ENCODE data around the gene ZNF292.
A peak's percentile ranks its signal among the peaks of the same experiment; 100 is the strongest.
"Not testable (repeated sequence)": the region's sequence is repeated elsewhere in the genome, so short reads cannot be mapped to it uniquely, and the experiment has no call there.

ZNF292 gene

DNA sequence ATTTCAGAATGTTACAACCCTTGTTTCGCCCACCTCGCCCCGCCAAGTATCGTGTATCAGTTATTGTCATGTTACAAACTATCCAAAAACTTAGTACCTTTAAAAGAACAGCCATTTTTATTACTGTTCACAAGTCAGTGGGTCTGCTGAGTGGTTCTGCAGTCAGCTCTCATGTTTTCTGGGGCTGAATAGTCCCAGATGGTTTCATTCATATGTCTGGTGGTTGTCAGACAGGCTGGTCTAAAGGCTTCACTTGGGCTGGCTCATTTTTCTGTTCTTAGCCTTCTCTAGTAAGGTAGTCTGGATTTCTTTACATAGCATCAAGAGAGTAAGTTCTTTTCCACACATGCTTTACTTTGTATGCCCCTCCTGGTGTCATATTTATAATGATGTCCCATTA lies 8.6 kb downstream of the ZNF292 start:
- DNase-seq, result no peak

DNA sequence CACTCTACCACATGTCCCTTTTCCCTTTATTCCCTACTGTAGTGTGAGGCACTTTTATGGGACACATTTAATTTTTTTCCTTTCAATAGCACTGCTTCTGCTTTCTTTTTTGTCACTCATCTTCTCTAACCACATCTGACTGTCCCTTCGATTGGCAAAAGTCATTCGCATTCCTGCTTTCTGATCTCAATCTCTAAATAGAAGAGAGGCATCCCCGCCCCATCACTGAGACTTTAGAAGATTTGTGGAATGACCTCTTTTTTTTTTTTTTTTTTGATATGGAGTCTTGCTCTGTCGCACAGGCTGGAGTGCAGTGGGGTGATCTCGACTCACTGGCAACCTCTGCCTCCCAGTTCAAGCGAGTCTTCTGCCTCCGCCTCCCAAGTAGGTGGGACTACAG lies 9.1 kb downstream of the ZNF292 start:
- DNase-seq, result no peak

DNA sequence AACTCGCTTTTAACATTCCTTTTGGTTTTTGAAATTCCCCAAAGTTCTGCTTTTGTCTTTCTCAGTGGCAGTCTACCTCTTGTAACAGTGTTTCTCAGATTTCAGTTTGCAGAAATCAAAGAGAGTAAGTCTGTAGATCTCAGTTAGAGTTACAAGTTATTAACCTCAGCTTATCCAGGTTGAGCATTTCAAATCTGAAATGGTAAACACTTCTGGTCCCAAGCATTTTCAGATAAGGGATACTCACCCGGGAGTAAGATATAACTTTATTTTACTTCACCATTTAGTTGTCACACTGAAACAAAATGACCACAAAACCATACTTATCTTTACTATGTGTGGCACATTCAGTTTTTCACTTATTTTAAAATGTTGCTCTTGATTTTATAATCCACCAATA lies 9.8 kb downstream of the ZNF292 start:
- DNase-seq, result no peak

DNA sequence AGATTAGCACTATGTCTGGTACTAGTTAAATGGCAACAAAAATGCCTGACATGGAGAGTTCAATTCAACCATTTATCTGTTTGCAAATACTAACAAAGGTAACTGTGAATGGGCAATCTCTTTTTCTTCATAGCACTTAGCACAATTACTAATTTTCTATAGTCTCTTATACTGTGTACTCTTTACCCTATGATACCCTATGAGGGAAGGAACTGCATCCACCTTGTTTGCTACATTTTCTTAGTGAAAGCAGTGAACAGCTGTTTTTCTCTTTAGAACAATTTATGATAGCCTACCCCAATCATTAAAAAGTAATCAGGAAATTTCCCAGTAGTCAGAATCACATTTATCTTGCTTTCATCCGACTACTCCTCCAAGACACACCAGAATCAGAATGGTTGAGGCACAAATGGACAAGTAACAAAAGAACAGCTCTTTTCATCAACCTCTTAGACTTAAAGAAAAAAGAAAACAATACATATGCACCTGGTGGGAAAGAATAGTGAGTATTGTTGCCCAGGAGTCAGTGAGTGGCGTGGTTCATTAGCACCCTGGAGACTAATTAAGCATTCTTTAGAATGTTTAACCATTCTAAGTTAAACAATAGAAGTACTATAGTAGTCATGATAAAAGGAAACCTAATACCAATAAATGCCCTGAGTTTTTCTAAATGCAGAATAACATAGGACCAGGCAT lies 16.7 kb downstream of the ZNF292 start:
- DNase-seq, result peak; percentile 85

DNA sequence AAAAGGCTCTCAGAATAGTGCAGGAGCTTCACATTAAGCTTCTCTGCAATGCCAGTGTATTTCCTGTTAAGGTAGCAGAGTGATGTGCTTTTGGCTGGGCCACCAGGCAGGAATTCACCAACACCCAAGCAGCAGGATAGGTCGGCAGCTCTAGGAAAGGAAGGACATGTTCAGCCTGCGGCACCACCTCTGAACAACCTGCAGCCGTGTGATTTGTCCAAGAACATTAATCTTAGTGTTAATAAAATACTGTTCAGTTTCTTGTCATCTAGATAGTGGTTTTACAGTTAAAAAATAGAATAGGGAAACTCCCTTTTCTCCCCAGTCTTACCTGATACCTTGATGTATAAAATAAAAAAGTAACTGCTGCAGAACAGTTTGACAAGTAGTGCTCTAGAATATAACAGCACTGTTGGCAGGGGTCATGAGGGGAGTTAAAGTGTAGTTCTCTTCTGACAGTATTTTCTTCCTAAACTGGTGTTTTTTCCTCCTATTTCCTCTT lies 18.8 kb downstream of the ZNF292 start:
- no peak for DNase-seq

DNA sequence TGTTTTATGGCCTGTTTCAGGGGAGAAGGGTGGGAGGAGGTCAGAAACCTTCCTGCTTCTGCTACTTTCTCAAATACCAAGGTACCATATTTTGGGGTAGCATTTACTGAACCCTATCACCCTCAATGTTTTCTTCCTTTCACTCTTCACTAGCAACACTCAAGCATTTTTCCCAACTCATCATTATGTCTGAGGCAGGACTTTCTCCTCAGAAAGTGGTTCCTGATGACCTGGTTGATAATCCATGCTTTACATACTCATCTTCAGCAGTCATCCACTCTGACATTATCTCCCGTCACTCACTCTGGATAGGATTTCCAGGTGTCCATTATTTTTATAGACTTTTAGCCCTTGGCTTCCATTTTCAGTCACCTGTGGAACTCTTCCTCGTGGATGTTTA lies 21.1 kb downstream of the ZNF292 start:
- DNase-seq, result no peak

DNA sequence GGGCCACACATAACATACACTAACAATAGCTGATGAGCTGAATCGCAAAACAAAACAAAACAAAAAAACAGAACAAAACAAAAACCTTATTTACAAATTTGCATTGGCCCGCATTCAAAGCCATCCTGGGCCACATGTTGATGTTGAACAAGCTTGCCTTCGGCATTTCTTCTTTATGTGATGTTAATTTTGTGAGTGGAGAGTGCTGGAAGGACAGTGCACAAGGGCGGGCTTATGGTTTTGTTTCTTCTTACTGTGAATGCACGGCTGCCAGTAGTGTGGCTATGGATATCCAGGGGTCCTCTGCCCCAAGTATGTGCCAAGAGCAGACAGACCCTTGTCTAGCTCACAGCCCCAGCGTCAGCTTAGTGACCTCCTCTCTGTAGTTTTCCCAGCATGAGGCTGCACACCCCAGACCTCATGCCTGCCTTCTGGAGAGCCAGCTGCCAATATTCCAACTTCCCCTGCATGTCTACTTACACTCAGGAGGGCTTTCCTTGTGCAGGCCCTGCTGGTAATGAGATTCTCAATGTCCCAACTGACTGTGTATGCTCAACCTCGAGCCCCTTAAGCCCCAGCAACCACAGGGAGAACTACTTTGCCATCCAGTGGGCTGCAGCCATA lies 24.9 kb downstream of the ZNF292 start:
- no peak for DNase-seq

DNA sequence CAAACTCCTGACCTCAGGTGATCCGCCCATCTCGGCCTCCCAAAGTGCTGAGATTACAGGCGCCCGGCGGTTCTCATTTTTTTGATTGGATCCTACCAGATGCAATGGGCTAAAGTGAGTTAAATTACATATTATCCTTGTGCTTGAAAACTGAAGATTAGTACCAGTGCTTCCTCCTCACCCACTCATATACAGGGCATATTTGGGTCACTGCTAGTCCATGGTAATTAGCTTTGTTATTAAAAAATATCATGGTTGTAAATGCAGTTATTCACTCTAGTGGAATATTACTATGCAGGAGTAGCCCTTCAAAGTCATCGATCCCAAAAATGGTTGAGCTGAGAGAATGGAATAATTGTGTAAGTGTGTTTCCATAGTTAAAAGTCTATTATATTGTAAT lies 26.5 kb downstream of the ZNF292 start:
- no peak for DNase-seq

DNA sequence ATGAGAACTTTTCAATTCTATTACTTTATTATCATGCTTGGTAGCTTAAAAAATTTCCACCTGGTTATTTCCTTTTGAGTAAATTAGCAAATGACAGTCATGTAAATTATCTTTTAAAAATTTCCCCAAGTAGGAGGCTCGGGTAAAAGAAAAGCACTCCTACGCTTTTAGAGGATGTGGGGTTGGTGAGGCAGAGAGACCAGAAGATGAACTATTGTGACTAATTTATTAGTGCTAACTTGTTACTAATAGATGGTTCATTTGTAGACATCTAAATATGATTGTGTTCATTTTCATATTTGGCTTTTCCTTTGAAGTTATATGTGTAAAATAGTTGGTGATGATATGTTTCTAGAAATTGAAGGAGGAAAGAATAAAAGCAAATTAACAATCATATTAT lies 27.0 kb downstream of the ZNF292 start:
- no peak for DNase-seq

DNA sequence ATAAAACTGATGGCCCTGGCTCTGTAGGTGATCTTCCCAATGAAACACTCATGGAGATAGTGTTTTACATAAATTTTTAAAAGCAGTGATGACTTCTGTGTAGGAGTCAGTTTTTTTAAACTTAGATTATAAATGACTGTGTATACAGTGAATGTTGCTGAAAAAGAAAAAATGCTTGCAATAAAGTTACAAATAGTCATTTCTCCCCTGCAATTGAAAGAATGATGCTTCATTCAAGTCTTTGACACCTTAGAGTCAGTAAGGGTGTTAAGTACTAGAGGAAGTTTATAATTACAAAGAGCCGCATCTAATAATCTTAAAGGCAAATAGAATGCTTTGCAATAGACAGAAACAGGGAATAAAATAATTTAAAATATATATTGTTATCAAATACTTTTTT lies 27.6 kb downstream of the ZNF292 start:
- no peak for DNase-seq

DNA sequence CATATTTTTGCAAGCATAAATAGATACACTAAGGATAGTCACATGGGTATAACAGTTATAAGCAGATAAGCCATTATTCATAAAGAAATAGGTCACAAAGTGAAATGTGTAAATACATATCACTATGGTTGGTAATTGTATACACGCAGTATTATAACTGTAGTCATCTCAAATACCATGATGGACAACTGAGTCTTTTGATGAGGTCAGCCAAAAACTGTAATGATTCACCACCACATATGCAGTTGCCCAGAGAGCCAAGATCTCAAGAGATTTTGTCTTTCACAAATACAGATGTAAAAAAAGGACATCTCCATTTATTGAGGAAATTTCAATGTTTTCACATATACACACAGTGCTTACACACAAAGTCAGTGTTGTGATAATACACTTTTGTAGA lies 28.3 kb downstream of the ZNF292 start:
- DNase-seq, result no peak

DNA sequence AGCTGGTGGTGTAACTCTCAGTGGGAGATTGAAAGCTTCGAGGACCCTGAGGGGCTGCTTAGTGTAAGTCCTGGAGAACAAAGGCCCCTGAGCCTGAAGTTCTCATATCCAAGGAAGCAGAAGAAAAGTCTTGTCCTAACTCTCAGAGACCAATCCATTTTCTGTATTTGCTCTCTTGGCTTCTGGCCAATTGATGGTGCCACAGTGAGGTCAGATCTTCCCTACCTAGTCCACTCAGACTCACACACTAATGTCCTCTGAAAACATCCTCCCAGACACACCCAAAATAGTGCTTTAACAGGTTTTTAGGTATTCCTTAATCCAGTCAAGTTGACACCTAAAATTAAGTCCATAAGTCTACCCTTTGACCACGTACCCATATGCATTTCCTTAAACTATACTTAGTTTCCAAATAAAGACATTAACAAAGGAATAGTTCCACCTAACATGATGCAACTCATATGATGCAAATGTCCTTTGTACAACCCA lies 29.4 kb downstream of the ZNF292 start:
- DNase-seq, result peak; percentile 13

DNA sequence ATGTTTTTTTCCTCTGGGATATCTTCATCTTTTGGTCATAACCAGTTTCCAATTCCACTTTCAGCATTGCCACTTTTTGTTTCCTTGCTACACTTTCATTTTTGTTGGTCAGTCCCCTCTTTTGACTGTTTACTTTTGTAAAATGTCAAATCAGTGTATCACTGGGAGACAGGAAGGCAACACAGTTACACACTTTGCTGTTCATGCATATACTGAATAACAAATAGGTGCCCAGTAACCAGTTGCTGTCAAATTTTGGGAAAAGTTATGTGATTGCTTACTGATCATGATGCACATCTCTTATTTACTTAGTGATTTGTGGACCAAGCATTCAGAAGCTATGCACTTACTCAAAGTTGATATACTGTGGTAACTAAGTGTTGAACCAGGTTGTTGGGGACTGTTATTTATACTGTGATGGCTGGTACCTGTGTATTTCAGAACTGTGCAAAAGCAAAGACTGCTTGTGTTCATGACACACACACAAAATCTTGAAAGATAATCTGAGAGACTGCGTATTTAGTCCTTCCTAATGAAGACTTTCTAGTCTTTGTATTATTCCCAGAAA lies 41.0 kb downstream of the ZNF292 start:
- DNase-seq, result no peak

DNA sequence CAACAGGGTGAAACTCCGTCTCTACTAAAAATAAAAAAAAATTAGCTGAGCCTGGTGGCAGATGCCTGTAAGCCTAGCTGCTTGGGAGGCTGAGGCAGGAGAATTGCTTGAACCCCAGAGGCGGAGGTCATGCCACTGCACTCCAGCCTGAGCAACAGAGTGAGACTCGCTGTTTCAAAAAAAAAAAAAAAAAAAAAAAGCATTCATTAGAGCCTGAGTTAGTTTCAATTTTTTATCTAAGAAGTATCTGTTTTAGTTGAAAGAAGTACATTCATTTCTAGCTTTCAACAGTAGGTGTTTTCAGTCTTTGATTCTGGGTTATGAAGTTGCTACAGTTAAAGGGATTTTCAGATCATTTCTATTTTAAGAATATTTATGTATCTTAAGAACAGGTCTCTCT lies 42.2 kb downstream of the ZNF292 start:
- DNase-seq, result no peak

DNA sequence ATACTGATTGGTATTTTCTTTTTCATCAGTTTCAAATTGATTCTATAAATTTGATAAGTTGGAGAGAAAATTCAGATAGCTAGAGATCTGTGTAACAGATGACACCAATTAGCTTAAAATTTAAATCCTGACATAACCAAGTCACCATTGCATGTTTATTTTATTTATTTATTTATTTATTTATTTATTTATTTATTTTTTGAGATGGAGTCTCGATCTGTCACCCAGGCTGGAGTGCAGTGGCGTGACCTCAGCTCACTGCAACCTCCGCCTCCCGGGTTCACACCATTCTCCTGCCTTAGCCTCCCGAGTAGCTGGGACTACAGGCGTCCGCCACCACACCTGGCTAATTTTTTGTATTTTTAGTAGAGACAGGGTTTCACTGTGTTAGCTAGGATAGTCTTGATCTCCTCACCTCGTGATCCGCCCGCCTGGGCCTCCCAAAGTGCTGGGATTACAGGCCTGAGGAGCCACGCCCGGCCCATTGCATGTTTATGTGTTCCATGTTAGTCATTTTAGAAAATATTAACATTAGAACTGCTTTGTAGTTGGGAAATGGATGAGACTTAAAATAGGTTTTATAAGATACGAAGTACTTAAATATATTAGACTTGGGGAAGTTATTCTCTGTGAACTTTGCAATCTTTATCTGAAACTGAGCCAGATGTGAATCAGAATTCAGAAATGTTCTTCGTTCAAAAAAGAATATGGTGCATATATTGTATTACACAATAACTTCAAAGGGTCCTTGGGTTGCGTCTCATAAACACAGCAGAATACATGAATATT lies 42.9 kb downstream of the ZNF292 start:
- DNase-seq, result not testable (repeated sequence)

DNA sequence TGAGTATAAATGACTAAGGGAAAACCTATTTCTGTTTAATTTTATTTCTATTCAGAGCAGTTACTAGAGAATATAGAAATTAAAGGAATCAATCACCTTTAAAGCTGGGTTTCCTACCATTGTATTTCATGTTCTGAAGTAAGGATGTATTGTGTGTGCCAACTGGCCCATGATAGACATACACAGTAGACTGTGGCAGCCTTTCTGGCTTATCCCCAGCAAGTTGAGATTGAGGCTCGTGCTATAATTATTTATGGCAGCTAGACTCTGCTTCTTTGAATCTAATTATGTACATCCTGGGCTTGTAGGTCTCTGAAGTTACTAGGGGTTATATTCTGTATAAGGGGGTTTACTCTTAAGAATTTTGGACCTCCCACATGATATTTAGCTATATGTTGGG lies 44.4 kb downstream of the ZNF292 start:
- DNase-seq, result no peak

DNA sequence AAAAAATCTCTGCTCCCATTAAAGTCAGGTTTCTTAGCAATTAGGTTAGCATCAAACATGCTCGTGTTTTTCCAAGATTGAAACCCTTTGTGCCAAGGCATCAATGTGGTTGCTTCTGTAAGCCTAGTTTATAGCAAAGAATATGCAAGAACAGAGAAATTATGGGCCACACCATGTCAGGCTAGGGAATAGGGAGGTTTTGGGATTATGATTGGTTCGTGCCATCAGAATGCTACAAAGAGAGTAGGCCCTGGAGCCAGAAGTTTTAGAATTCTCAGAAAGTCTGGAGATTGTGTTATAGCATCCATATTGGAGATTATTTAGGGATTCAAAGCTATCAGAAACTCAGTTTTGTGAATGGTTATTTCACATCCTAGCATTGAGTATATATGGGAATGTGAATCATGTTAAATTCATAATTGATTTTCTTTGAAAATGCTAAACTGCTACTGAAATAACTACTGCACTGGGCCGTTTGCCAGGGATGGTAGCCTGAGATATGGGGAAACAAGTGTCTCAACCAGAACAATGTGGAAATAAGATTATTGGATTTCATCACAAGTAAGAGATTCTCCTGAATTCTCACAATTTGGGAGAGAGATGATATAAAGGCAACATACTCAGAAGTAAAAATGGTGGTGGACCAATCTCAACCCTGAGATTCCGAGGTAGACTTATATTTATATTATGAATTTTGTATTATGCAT lies 45.3 kb downstream of the ZNF292 start:
- no peak for DNase-seq

DNA sequence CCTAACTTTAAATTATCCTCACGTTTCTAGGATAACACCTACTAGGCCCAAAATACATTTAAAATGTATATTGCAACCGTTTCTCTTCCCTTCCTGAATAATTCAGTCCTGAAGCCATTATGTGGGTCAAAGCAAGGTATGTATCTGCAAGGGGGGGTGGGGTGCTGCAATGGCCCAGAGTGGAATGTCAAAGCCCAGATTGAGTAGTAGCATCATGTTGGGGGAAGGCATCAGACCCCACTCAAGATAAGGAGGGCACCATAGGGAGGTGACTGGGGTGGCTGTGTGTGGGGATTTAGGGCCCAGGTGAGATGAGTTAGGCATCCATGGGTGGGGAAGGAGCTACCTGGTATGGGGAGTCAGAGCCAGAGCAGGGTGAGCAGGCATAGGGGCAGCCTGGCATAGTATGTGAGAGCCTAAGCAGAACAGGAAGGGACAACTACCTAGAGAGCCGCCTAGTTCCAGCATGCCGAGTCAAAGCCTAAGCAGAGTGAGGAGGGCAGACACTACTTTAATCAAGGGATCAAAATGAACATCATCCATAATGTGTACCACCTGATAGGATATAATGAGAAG lies 48.2 kb downstream of the ZNF292 start:
- no peak for DNase-seq

DNA sequence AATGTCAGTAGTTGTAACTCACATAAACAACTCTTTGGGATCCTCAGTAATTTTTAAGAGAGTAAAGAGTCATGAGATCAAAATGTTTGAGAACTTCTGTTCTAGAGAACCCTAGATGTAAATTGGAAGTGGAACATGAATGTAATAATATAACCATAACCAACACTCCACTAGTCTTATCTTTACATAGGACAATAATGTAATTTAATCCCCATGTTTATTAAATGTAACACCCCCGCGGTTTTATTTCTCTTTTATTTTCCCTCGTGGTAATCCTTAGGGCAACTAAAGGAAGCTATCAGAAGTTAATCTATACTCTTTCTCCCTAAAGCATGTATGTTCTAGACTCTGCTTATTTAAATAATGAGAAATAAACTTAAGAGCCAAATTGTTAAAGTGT lies 54.4 kb downstream of the ZNF292 start:
- DNase-seq, result no peak

DNA sequence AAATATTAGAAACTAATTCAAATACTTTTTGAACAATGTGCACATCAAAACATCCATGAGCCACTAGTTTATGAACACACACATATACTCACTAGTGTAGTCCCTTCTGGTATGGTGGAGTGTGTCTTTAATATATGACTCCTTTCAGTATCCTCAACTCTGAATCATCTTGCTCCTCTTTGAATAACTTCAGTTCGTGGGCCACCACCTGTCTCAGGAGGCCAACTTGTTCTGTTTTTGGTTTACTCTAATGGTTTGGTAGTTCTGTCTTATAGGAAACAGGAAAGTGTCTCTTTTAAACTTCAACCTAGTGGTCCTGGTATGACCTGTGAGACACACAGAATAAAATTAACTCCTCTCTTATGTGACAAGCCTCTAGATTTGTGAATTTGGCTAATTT lies 55.6 kb downstream of the ZNF292 start:
- DNase-seq, result no peak

DNA sequence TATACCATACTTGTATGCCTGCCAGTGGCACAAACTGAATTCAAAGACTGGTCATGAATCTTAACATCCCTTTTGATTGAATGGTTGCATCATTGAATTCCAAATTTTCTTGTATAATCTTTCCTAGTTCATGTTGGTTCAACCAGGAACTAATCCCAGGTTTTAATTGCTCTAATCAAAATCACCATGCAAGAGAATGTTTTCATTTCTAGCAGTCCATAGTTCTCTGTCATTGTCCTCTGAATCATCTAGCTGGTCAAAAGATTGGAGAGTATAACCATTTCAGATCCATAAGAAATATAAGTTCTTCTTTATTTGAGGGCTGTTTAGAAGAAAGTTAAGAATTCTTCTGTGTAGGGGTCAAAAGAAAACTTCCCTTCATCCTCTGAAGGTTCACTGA lies 57.2 kb downstream of the ZNF292 start:
- DNase-seq, result no peak

DNA sequence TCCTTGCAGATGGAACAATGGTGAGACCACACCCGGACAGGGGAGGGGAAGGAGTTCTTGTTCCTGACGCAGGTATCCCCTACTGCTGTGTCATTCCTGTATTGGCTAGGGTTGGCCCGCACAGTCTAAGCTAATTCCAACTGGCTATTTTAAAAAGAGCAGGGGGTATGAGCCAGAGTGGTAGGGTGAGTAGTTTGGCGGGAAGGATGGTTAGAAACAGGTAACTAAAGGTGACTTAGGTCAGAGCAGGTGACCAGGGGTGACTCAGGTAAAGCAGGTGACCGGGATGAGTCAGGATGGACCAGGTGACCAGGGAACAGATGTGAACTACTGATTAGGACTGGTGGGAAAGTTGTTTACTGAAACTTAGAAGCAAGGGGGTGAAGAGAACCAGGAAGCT lies 58.0 kb downstream of the ZNF292 start:
- peak; percentile 12 for DNase-seq

DNA sequence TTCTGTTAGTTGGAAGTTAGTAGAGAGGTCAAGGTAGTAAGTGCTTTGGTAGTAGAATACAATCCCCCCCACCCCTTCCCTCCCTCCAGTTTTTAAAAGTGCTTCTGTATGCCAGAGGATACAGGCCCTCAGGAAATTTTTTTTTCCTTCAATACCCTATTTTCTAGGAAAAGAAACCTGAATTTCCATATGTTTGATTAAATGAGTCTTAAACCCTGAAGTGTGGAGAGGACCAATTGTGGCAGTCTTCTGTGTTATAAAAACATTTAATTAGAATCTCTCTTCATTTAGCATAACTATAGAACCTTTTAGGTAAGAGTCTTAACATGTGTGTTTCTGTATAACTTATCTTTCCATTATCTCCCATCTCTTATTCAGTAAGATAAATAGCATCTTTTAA lies 59.5 kb downstream of the ZNF292 start:
- DNase-seq, result no peak

Measured in NCI-H146 (cell line).